Left lobe of liver (tissue), 2 donors: ENCODE results near the gene RAB44. TPM values are rescaled to one million over a fixed set of nuclear protein-coding genes. Genes with fewer than 3 reads are reported as not detected.

Experiments
- ATAC-seq: fragments of 200-7000 bp; cut with Tn5 transposase; one replicate; pipeline ENCODE4 v1.9.1; 2020; ENCODE audit warnings: mild to moderate bottlenecking, moderate library complexity
- DNase-seq: peaks from one replicate; pipeline ENCODE4 v3.0.0-alpha.2; 2020; ENCODE audit warnings: low spot score
- total RNA-seq: library from RNA; stranded (reverse); gene quantifications from one replicate; pipeline ENCODE4 v1.2.1, GENCODE V29; 2021
- donor health status: DM: no; HTN: no; CAD: no; lungs with moderate emphysema.
- donor health status: DM: no; HTN: yes; CAD: no.

Gene RAB44
- total RNA-seq, 1 donor from 2014 or later: 0.08 TPM

- ATAC-seq (no peak), DNase-seq (no peak)
Measured at GRCh38 chr6:36685926-36686667, 11.5 kb upstream of the RAB44 start.

GRCh38 chr6:36686668-36687513 is 10.7 kb upstream of the RAB44 start:
- no peak for DNase-seq
- no peak for ATAC-seq

DNA sequence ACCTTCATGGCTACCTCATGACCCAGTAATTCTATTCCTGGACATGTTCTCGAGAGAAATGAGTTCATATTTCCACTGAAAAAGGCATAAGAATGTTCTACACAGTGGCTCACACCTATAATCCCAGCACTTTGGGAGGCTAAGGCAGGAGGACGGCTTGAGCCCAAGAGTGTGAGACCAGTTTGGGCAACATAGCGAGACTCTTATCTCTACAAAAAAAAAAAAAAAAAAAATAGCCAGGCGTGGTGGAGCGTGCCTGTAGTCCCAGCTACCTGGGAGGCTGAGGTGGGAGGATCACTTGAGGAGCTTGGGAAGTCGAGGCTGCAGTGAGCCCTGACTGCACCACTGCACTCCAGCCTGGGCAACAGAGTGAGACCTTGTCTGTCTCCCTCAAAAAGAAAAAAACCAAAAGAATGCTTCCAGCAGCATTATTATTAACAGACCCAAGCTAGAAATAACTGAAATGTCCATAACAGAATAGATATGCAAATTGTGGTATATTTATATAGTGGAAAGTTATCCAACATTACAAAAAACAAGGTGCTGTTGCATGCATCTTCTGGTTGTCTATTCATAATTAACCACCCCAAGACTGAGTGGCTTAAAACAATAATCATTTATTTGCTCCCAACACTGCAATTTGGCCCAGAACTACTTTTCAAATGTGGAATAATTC is 9.4 kb upstream of the RAB44 start:
- ATAC-seq (no peak), DNase-seq (no peak)

GRCh38 chr6:36688739-36689075 is 8.9 kb upstream of the RAB44 start:
- no peak for ATAC-seq

DNA sequence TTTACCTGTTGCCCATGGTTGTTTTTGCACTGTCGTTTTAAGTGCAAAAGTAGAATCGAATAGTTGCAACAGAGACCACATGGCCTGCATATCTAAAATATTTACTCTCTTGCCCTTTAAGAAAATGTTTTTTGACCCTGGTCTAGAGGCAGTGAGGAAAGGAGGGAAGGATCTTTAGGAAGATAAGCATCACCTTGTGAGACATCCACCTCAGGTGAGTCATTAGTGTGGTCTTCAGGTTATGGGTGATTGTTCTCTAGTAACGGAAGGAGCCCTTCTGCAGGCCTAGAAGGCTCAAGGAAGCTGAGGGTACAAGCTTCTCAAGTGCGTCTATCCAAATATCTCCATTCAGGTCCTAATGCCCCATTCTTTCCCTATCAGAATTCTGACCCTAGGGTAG is 6.6 kb upstream of the RAB44 start:
- no peak for ATAC-seq

More at GRCh38 chr6:36688739-36689075, 8.9 kb upstream of the RAB44 start:
- DNase-seq: no peak

DNA sequence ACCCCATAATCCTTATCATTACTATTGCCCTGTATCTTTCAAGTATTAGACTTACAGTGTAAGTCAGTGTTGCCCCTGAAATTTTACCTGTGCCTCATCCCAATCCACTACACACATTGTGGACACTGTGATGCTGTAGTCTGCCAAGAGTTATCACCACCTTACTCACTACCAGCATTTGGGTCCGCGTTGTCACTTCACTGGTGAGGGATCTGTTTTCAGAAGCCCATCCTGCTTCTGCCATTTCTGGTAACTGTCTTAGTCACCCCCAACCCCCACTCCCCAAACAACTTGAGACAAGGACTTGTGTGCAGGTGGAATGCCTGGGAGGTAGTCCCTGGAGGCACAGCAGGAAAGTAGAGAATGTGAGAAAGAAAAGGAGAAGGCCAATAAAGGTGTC is 6.0 kb upstream of the RAB44 start:
- ATAC-seq: no peak
- DNase-seq: no peak

More for the DNA sequence above, 6.6 kb upstream of the RAB44 start:
- no peak for DNase-seq

DNA sequence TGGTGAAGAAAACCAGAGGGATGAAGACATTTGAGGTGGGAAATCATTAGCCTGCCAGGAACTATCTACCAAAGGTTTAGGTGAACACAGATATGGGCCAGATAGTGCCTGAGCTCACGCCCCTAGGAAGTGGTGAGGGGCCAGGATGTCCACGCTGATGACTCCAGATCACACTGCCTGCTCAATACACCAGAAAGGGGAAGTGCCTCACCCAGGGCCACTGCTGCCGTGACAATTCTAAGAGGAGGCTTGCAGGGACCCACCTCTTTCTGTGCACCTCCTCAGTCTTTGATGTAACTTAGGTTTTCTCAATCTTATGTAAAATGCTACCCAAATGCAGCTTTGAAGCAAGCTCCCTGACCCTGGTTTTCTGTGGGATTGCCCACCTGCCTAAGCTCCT is 5.4 kb upstream of the RAB44 start:
- DNase-seq (no peak), ATAC-seq (peak; percentile 48)

GRCh38 chr6:36692861-36693702 is 4.5 kb upstream of the RAB44 start:
- DNase-seq (no peak), ATAC-seq (peak; percentile 61)

DNA sequence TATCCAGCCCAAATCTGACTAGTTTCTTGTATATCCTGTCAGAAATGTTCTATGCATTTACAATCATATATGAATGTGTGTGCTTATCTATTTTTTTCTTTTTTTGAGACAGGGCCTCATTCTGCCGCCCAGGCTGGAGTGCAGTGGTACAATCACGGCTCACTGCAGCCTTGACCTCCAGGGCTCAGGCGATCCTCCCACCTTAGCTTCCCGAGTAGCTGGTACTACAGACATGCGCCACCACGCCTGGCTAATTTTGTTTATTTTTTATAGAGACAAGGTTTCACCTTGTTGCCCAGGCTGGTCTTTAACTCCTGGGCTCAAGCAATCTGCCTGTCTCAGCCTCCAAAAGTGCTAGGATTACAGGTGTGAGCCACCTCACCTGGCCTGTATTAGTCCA is 3.0 kb upstream of the RAB44 start:
- no peak for DNase-seq
- no peak for ATAC-seq

- ATAC-seq (no peak), DNase-seq (no peak)
Measured at GRCh38 chr6:36695414-36695813, 2.2 kb upstream of the RAB44 start.

DNA sequence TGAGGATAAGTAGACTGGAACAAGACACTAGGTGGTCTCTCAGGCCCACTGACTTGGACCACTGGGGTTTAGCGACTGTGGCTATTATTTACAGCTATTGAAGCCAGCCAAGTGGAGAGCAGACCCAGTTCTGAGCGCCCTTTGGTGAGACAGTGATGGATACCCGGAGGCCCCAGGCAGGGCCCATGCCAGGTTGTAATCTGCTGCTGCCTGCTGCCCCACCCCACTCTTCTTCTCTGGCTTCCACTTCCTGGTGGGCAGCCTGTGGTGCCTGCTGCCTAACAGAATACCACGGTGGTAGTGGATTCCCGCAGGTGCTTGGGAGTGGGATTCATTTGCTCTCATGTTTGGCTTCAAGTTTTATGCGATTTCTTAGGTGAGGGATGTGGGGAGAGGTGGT is 570 bp downstream of the RAB44 start:
- DNase-seq: peak; percentile 36
- no peak for ATAC-seq

DNA sequence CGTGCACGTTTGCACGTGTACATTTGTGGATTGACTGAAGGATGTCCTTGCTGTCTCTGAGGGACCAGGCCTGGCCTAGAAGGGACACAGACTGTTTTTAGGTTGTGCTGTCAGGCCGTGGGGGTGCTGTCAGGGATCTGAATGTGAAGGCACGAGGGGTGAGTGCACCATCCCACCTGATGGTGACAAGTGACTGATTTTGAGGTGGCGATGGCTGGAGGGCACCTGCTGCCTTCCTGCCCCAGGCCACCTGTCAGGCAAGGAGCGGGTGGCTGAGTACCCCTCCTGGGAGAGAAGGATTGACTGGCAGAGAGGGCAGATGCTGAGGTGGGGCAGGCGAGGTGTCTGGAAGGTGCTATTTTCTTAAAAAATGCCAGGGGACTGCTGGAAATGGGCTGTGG is 1.2 kb downstream of the RAB44 start:
- DNase-seq: no peak
- ATAC-seq: no peak

- ATAC-seq: no peak
- DNase-seq: no peak
Measured at GRCh38 chr6:36699348-36699747, 1.7 kb downstream of the RAB44 start.

DNA sequence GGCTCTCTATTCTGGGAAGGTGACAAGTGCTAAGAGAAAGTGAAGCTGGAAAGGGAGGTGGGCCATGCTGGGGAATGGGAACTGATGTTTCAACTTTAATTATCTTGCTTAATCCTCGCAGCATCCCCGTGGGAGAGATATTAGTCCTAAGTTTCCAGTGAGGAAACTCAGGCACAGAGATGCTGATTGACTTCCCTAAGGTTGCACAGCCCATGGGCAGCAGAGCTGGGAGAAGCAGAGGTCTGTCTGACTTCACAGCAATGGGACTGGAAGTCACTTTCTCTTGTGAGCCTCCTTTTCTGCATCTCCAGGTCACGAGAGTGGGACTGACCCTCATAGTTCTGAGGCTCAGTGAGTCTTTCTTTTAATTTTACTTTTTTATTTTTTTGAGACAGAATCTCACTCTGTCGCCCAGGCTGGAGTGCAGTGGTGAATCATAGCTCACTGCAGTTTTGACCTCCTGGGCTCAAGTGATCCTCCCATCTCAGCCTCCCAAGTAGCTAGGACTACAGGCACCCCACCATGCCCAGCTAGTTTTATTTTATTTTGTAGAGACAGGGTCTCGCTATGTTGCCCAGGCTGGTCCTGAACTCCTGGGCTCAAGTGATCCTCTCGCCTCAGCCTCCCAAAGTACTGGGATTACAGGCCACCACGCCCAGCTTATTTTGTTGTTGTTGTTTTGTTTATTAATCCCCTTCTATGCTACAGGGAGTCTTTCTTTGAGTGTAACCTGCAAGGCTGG is 2.6 kb downstream of the RAB44 start:
- no peak for DNase-seq

DNA sequence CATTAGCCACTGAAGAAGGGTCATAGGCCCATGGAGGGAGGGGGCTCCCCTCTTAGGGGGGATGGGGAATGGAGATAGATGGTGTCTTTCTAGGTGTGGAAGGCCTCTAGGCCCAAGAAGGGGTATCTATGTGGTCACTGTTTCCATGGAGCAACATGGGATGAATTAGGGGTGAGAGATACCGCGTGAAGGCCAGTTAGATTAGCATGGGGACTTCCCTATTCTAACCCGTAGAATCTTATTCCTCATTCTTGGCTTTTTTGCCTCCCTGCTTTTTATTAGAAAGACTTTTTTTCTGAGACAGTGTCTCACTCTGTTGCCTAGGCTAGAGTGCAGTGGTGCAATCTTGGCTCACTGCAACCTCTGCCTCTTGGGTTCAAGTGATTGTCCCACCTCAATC is 3.2 kb downstream of the RAB44 start:
- no peak for ATAC-seq
- DNase-seq: no peak

More for the DNA sequence above, 2.6 kb downstream of the RAB44 start:
- no peak for ATAC-seq

DNA sequence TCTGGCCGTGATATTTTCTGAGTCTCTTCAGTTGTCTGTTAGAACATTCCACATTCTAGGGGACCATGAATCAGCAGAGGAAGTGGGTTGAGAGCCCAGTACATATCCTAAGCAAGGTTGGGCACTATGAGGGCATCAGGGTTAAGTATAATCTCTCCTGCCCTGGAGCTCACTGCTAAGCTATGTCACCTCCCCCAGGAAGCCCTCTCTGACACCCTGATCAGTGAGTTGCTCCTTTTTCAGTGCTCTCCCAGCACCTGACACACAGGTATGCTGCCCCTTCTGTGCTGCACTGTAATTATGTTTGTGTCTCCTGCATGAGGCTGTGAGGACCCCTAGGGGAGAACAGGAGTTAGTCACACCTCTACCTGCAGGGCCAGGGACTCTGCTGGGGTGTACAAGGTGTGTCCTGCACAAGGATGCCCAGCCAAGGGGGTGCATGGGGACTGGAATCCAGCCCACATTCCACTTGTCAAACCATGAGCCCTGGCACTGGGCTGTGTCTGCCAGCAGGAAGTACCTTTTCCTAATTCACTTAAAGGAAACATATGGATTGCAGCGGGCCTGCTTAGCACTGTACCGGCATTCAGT is 3.9 kb downstream of the RAB44 start:
- DNase-seq: no peak
- peak; percentile 67 for ATAC-seq

DNA sequence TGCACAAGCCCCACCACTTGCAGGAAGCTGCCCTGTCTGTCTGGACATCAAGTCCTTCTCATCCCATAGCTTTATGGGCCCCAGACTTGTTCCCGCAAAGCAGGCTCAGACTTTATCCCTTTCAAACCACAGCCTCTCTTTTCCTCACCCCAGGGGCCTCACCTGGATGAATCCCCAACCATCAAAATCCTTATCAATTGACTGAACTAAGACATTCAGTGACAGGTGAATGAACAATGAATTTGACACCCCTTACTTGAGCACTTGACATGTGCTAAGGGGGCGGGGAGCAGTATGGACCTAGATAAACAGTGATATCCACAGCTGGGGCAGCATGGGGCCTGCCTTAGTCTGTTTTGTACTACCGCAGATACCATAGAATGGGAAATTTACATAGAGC is 5.0 kb downstream of the RAB44 start:
- no peak for DNase-seq
- no peak for ATAC-seq

- ATAC-seq (no peak), DNase-seq (no peak)
Measured at GRCh38 chr6:36703081-36703606, 5.5 kb downstream of the RAB44 start.

DNA sequence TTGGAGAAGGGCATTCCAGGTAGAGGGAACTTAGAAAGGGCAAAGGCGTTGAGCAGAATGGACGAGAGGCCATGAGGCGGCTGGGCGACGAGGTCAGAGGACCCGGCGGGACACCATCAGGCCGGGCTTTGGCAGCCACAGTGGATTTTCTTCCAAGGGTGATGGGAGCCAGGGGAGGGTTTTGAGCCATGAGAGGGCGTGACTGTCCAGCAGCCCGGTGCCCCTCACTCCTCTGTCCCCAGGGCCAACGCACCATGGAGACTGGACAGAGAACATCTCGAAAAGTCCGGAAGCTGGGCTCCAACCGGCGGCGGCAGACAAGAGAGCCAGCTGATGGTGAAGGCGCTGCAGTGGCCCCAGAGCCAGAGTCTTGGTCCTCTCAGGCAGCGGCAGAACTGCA is 6.4 kb downstream of the RAB44 start:
- no peak for DNase-seq
- no peak for ATAC-seq
